HCEC 1CT (cell line): Measurements from ENCODE around the gene KLF14.
A peak's percentile ranks its signal among the peaks of the same experiment; 100 is the strongest.
"Not testable (repeated sequence)": the region's sequence is repeated elsewhere in the genome, so short reads cannot be mapped to it uniquely, and the experiment has no call there.

Source experiments
- DNase-seq: peaks from one replicate; pipeline ENCODE4 v3.0.0-alpha.2; 2017

KLF14 gene

GRCh38 chr7:130712416-130712815 lies 21.6 kb downstream of the KLF14 start:
- DNase-seq = no peak

GRCh38 chr7:130708766-130709165 lies 25.2 kb downstream of the KLF14 start:
- no peak for DNase-seq

GRCh38 chr7:130708001-130708400 lies 26.0 kb downstream of the KLF14 start:
- no peak for DNase-seq

- DNase-seq = peak; percentile 7
Measured at GRCh38 chr7:130703851-130704250, 30.2 kb downstream of the KLF14 start.

- DNase-seq = no peak
Measured at GRCh38 chr7:130701650-130702049, 32.4 kb downstream of the KLF14 start.

GRCh38 chr7:130700760-130701159 lies 33.2 kb downstream of the KLF14 start:
- DNase-seq = no peak

GRCh38 chr7:130699686-130700085 lies 34.3 kb downstream of the KLF14 start:
- no peak for DNase-seq

GRCh38 chr7:130697820-130698219 lies 36.2 kb downstream of the KLF14 start:
- no peak for DNase-seq

GRCh38 chr7:130695840-130696239 lies 38.2 kb downstream of the KLF14 start:
- peak; percentile 61 for DNase-seq

GRCh38 chr7:130692396-130692795 lies 41.6 kb downstream of the KLF14 start:
- not testable (repeated sequence) for DNase-seq

- no peak for DNase-seq
Measured at GRCh38 chr7:130689683-130690082, 44.3 kb downstream of the KLF14 start.

GRCh38 chr7:130683026-130683425 lies 51.0 kb downstream of the KLF14 start:
- DNase-seq = no peak
